Inflammatory macrophage (primary cell): ENCODE measurements around the gene SAFB2.

ENCODE experiments used
- DNase-seq, 2 donors: peaks; one replicate each; pipeline ENCODE4 v3.0.0-alpha.2; 2020 to 2022

The SAFB2 gene

GRCh38 chr19:5607318-5608275, 15.0 kb downstream of the SAFB2 start:
- no peak for DNase-seq

- no peak for DNase-seq
Observed at GRCh38 chr19:5605362-5605761, 17.2 kb downstream of the SAFB2 start.

- DNase-seq: no peak
Observed at GRCh38 chr19:5603626-5604025, 18.9 kb downstream of the SAFB2 start.

GRCh38 chr19:5600797-5601196, 21.8 kb downstream of the SAFB2 start:
- no peak for DNase-seq

GRCh38 chr19:5595745-5596144, 26.8 kb downstream of the SAFB2 start:
- no peak for DNase-seq

GRCh38 chr19:5595129-5595528, 27.4 kb downstream of the SAFB2 start:
- DNase-seq: no peak

GRCh38 chr19:5594521-5594950, 28.0 kb downstream of the SAFB2 start:
- no peak for DNase-seq

GRCh38 chr19:5593343-5594255, 29.0 kb downstream of the SAFB2 start:
- no peak for DNase-seq

GRCh38 chr19:5592531-5593342, 29.8 kb downstream of the SAFB2 start:
- DNase-seq: no peak

GRCh38 chr19:5591476-5591875, 31.1 kb downstream of the SAFB2 start:
- DNase-seq: no peak

- no peak for DNase-seq
Observed at GRCh38 chr19:5590865-5591154, 31.8 kb downstream of the SAFB2 start.

GRCh38 chr19:5590151-5590864, 32.3 kb downstream of the SAFB2 start:
- no peak for DNase-seq

GRCh38 chr19:5588906-5589676, 33.5 kb downstream of the SAFB2 start:
- no peak for DNase-seq

GRCh38 chr19:5588441-5588840, 34.1 kb downstream of the SAFB2 start:
- no peak for DNase-seq

- no peak for DNase-seq
Observed at GRCh38 chr19:5587661-5588060, 34.9 kb downstream of the SAFB2 start.

GRCh38 chr19:5587071-5587455, 35.5 kb downstream of the SAFB2 start:
- no peak for DNase-seq

GRCh38 chr19:5586300-5587070, 36.1 kb downstream of the SAFB2 start:
- no peak for DNase-seq

- peak in 1 of 2 donors; percentile 41 for DNase-seq
Observed at GRCh38 chr19:5585461-5586299, 36.9 kb downstream of the SAFB2 start.

- DNase-seq: no peak
Observed at GRCh38 chr19:5580161-5580571, 42.4 kb downstream of the SAFB2 start.
